Colon (tissue), 2 donors: ENCODE results near the gene HNRNPA3.
"Not testable (repeated sequence)": the region's sequence is repeated elsewhere in the genome, so short reads cannot be mapped to it uniquely, and the experiment has no call there.

Source experiments
- FAIRE-seq: peaks from 2 replicates; lab custom pipeline; 2012; peaks lifted over from hg19 to GRCh38; lab: Jason Lieb, UNC
- donor health status: control.
- donor health status: control.

The HNRNPA3 gene

DNA sequence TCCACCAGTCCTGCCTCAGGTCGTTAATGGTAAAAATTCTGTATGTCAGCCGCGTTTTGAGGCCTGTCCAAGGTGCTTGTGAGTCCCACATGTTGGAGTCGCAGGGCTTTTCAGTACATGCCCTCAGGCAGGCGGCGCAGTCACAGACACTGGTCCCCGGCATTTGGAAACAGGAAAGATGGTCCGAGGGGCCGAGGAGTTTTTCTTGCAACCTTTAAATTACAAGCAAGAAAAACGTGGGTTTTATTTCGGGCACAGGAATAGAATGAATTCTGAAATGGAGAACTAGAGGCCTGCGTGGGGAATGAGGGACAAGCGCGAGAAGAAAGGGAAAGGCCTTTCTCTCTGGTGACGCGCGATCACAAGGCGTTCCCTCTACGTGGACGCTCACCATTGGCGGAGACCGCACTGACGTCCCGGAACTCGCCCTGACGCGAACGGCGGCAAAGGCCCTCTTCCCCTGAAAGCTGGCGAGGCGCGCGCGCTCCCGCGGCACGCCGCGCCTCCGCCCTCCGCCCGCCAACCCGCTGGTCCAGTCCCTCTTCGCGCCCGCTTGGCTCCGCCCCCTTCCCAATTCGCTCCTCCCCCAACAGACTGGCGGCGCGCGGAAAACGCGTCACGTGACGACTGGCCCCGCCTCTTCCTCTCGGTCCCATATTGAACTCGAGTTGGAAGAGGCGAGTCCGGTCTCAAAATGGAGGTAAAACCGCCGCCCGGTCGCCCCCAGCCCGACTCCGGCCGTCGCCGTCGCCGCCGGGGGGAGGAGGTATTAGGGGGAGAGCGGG, at the start of gene HNRNPA3:
TSS of gene HNRNPA3 (plus strand) at position 689 of the 785 bp plus-strand sequence. CDS start at position 695, 6 bp downstream.
- no peak for FAIRE-seq

DNA sequence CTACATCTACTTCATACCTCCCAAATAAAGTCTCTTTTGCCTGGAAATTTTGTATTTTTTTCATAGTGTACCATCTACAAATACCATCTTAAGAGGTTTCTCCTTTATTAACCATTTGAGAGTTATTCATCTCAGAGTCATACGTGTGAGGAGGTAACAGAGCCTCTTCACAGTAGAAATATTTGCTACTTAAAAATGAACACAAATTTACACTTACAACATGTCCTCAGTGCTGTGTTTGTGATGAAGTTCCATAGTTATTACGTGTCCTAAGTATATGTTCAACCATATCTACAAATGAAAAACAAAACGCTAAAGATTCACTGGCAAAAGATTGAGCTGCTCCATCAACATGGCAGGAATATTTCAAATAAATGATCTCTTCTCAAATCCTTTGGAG, 48.5 kb upstream of the HNRNPA3 start:
- no peak for FAIRE-seq

DNA sequence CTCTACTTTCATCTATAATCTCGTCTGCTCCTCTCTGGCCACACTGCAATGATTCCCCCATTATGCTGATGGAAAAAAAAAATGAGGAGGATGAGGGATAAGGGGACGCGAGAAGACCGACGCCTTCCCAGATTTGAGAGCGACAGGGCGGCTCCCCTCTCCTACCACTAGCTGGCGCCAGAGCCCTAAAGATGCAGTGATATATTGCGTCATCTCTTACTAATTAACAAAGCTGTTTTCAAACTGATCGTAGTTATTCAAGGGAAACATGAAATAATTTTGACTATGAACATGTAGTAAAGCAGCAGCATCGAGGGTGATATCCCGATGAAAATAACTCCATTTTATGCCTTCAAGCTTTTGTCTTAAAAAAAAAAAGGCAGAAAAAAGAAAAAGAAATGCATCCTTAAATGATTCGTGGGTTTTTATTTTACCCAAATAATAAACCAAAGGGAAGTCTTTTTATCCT, 48.0 kb upstream of the HNRNPA3 start:
- peak; percentile 85 for FAIRE-seq

DNA sequence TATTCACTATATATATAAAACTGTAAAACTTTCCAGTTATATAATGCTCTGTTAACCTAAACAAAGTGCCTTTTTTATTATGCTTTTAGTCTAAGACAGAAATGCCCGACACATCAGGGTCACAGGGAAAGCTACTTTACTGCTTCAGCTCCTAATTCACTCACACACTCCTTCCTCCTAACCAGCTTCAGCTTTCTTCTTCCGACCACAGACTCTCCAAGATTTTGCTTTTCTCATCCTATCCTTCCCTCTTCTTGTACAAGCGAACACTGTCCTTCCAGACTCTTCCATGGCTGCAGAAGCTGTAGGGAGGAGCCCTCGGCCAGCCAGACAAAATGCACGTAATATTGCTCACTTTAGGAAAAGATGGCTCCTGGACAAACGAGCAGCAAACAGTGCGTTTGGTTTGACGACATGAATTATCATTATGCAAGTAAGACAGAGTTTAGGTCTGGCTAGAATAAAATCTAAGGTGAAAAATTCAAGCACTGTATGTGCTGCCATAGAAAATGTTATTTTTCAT, 47.5 kb upstream of the HNRNPA3 start:
- FAIRE-seq: no peak

DNA sequence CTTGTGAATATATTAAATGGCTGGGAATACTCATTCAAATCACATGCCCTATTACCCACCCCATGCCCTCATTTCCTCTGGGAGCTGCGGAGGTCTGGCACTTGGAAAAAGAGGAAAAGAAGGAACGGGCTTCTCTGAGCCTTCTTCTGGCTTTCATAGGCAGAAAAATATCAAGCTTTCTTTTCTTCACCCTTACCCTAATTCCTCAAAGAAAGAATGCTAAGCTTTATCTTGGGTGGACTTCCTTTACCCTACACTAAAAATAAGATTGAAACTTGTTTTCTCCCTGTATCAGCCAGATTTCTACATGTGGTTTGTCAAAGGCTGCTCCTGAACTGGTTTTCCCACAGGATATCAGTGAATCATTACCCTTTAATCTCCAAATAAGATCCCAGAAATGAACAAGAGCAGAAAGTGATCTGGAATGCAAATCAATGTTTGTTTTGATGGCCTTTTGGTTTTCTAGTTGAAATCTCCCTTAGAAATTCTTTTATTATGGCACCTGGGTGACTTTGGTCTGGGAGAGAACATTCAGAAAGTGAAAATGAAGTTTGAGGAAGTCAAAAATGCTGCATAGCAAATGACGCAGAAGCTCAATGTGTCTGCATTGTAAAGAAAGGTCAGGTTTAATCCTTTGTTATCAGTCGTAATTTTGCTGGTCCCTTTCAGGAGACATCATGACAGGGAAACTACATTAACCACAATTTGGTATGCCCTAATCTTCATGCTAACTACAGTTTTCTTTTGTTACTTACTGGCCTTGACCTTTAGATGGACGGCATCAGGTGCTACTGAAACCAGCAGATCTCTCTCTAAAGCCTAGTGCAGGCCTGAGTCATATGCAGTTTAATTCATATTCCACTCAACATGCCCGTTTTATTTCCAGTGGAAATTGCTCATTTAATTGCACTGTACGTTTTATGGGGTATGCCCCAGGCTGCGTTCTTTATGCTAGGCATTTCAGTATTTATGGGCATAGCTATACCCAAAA, 46.6 kb upstream of the HNRNPA3 start:
- peak; percentile 61 for FAIRE-seq

DNA sequence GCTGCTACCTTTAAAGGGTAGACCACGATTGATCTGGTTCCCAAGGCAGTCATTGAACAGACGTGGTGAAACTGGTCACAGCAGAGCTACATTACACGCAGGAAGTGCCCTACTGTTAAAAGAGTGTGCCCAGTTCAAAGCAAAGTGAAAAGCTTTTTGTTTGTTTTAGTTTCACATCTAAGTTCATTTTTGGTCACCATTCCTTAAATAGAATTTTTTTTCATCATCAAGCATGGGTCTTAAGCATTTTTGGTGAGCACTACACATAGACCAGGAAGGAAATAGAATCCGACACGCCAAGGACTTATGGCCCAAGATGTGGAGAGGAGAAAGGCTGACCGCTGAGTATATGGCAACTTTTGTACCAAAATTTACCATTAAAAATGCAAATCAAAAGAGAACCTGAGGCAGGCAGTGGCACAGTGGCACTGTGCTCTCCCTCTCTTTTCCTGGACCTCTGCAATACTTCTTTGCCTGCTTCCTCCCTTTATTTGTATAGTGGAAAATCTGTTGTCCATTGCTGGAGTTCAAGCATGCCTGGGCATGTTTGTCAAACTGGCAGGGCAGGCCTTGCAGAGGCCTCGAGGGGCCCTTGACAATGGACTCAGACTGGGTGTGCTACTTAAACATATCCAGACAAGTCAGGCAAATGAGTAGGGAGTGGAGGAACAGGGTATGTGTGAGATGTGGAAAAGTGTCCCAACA, 42.6 kb upstream of the HNRNPA3 start:
- FAIRE-seq: no peak

DNA sequence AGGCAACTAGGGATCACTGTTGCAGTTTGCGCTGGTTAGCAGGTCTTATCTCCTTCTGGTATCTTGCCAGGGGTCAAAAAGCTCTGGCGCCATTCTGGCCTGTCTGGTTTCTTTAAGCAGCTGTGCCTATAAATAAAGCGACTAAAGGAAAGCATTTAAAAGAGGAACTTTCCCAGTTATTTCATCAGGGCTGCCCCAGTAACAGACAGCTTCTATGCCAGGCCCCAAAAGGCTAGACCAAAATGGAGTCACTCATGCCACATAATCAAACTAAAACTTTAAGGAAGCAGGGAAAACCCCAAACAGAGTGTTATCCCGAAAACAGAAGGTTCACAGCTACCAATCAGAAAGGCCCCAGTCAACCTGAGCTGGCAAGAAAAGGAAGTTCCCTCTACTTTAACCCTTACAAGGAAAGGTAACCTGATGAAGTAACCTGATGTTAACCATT, 41.2 kb upstream of the HNRNPA3 start:
- no peak for FAIRE-seq

DNA sequence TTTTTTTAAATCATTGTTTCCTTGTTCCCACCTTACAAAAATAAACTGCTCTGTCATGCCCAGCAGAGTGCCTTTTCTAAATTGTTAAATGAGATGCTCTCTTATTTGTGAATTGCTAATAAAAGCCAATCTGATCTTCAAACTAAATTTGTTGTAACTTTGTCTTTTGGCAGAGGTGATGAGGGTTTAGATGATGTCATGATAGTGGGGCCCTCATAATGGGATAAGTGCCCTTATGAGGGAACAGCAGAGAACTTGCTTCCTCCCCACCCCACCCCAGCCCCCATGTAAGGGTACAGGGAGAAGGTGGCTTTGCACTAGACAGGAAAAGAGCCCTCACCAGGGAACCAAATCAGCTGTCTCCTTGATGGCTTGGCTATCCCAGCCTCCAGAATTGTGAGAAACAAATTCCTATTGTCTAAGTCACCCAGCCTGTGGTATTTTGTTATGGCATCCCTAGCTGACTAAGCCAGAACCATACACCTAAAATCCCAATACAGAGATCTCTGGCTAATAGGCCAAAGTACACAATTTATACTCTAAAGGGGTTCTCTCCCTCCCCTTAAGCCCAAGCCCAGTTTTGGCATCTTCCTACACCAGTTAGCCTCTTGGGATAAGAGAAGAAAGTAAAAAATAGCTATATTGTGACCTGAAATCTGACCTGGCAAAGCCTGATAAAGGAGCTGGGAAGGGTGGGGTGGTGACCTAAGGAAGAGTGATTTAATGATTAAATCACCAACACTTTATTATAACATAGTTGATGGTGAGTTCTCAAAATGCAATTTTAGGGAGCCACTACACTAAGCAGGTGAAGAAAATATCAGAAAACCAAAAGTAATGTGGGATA, 40.3 kb upstream of the HNRNPA3 start:
- FAIRE-seq: no peak

DNA sequence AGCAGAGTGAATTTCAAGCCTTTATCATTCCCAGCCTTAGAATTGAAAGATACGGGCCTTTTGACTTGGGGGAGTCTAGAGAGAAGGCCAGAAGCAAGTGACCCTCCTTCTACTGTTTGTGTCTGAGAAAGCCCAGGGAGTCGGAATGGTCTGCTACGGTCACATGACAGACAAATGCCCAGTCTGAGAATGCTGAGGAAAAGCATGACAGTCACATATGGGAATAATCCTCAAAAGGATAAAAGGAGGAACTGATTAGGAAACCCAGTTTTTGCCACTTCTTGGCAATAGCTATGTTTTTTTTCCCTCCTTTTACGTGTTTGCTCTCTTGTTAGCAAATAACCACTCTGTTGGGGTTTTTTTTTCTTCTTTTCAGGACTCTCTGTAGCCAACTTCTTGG, 38.1 kb upstream of the HNRNPA3 start:
- no peak for FAIRE-seq

DNA sequence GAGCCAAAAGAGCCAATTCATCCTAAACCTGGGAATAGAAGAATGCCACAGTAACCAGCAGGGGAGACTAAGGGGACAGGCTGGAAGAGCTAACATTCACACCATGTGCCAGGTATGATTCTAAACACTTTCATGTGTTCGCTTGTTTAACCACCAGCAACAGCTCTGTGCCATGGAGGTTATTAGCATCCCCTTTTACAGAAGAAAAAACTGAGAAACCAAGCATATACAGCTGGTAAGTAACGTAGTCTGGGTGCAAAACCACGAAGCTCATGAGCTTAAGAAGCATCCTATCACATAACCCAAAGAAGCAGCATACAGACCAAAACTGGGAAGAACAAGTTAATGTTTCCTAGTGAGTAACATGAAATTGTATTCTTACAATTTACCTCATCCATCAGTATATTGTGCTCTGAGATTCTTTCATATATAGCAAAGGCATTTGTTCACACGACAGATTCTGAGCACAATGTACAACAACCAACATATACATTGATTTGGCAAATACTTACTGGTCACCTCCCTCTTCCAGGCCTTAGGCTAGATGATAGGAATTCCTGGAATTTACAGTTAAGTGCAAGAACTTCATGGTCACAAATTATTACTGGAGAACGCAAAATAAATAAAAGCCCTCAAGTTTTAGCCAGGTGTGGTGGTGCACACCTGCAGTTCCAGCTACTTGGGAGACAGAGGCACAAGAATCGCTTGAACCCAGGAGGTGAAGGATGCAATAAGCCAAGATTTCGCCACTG, 36.5 kb upstream of the HNRNPA3 start:
- FAIRE-seq: no peak

DNA sequence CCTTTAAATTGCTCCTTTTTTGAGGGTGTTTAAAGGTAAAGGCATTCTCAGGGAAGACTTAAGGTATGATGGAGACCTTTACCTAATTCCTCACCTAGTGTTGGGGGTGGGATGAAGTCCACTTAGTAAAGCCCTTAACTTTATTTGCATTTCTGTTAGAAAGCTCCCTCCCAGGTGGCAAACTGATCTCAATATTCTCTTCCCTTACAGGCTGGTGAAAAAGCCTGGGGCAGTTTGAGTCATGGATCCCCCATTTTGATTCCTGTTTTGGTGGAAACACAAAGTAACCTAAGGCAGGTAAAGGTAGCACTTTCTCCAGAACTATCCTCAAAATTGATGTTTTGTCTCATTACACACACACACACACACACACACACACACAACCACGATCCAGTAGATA, 33.8 kb upstream of the HNRNPA3 start:
- FAIRE-seq: no peak

DNA sequence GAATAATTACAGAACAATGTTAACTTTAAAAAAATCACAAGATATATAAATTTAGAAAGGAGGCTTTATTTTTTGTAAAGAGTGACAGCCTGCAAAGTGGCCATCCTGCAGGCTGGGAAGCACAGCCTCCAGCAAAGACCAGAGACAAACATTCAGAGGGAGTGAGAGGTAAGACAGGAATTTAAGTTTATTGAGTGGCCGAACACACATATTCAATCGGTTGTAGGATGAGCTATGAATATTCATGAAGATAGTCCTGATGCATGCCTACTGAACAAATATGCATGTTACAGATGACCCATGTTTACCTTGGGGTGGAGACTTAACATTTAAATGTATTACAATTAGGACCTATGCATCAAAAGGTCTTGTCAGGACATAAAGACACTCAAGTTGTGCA, 33.4 kb upstream of the HNRNPA3 start:
- no peak for FAIRE-seq

DNA sequence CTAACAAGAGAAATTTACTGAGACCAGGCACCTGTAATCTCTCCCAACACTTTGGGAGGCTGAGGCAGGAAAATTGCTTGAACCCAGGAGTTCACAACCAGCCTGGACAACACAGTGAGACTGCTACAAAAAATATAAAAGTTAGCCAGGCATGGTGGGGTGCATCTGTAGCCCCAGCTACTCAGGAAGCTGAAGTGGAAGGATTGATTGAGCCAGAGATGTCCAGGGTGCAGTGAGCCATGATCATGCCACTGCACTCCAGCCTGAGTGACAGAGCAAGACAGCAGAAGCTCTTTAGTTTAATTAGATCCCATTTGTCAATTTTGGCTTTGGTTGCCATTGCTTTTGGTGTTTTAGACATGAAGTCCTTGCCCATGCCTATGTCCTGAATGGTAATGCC, 32.9 kb upstream of the HNRNPA3 start:
- FAIRE-seq: not testable (repeated sequence)

DNA sequence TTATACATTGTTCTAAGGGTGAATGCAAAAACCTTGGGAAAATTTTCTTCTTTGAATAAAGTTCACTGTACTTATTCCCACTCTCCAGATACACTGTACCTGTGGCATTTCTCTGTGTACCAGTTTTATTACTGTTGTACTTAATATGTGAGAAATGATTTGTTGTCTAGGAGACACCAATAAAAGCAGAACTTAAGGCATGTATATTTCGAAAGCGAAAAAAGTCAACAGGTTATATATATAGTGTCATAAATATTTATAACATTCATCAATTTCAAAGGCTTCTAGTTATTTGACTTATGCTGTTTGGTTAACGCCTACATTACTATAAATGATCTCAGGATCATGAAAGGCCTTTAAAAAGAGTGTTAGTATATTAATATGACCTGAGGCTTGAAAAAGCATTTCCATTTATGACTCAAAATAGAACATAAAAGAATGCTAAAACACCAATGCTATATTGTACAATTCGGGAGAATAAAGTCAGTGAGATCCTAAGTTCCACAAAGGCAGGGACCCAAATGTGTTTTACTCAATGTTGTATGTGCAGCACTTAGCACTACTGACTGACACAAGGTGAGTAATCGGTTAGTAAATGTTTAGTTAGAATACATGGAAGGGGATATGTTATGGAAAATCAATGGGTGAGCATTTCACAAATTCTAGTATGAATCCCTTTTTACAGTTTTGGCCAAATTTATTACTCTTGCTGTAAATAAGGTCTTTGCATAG, 32.2 kb upstream of the HNRNPA3 start:
- FAIRE-seq: no peak

DNA sequence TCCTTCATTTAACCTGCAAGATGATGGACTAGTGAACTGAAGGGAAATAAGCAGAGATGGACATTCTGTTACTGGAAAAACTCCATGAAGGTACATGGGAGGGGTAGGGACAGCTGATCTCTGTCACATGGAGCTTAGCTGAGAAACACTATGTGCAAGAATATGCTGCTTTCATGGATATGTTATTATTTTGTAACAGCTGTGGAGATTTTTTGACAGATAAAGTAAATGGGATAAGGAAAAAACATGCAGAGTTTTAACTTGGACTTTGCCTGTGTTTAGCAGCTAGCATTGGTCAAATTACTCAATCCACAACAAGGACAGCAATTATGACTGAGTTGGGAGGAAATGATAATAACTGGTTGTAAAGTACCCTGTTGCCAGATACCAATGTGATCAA, 28.7 kb upstream of the HNRNPA3 start:
- no peak for FAIRE-seq

DNA sequence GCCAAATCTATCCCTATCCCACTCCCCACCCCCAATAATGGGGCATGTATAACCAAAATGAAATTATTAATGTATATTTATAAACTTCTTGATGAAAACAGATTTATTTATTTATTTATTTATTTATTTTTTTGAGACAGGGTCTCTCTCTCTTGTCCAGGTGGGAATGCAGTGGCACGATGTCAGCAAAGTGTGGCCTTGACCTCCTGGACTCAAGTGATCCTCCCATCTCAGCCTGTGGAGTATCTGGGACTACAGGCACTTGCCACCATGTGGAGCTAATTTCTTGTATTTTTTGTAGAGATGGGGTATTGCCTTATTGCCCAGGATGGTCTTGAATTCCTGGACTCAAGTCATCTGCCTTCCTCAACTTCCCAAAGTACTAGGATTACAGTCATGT, 28.0 kb upstream of the HNRNPA3 start:
- no peak for FAIRE-seq

DNA sequence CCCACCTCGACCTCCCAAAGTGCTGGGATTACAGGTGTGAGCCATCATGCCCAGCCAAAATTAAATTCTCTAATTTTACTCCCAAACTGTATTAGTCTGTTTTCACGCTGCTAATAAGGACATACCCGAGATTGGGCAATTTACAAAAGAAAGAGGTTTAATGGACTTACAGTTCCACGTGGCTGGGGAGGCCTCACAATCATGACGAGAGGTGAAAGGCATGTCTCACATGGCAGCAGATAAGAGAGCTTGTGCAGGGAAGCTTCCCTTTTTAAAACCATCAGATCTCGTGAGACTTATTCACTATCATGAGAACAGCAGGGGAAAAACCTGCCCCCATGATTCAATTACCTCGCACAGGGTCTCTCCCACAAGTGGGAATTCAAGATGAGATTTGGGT, 26.6 kb upstream of the HNRNPA3 start:
- not testable (repeated sequence) for FAIRE-seq

DNA sequence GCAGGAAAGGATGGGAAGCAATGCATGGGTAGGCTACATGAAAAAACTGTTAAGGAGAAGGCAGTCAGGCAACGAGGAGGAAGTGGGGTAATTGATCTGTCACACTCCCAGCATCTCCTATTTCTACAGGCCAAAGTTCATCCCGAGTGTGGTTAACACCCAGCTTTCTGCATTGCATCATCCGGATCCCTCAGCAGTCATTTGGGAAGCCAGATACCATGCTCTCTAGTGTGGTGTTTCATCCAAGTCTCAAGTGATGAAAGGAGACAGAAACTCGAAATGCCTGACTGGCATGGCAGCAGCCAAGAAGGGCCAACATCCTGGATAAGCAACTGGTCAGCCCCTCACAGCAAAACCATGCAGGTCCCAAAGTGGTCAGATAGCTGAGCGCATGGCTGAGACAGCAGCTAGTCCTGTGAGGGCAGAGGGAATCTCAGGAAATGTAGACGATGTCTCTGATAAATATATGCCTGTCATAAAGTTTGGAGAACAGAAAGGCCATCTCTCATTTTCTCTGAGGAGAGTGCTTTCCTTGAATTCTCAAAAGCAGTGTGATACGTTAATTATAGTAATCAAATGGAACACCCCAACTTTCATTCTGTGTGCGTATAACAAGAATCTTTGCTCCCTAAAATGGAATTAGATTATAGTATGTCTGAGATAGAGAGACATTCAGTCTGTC, 24.8 kb upstream of the HNRNPA3 start:
- FAIRE-seq: no peak
